CD4-positive, alpha-beta T cell treated with Interleukin-17A for 1 hour (primary cell): ENCODE results near the gene SLC2A5.

ENCODE experiments used
- DNase-seq: peaks from one replicate; pipeline ENCODE4 v3.0.0-alpha.2; 2020

The SLC2A5 gene

GRCh38 chr1:9061252-9061960, 8.0 kb downstream of the SLC2A5 start:
- no peak for DNase-seq

DNA sequence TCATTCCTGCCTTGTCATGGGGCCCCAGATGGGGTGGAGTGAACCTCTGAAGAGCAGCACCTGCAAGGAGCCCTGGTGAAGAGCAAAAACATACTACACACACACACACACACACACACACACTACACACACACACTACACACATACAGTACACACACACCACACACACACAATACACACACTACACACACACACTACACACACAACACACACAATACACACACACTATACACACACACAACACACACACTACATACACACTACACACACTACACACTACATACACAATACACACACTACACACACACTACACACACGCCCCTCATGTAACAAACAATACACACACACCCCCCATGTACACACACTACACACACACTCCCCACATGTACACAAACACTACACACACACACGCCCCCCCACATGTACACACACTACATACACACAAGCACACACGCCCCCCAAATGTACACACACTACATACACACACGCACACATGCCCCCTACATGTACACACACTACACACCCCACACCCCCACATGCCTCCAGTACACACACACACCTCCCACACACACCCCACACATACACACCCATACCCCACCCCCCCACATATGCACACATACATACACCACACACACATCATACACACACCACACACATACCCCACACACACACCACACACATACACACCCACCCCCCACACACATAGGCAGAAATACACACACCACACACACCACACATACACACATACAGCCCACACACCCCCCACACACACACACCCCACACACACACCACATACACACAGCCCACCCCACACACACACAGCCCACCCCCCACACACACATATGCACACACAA, 9.3 kb downstream of the SLC2A5 start:
- DNase-seq, result no peak

GRCh38 chr1:9058465-9058864, 11.0 kb downstream of the SLC2A5 start:
- no peak for DNase-seq

DNA sequence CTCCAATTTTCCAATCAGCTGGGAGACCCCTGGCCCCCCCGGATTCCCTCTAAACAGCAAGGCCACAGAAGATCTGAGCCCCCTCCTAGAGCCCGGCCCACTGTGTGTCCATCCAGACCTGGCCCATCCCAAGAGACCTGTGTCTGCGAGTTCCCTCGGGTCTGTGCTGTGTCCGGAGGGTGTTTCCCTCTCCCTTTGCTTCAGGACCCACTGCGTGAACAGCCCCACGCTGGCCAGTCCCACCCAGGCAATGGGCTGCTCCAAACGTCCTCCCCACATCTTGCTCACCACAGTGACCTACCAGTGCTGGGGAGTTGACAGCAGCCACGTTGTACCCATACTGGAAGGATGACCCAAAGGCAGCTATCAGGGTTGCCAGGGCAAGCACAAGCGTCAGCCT, 11.6 kb downstream of the SLC2A5 start:
- DNase-seq, result no peak

DNA sequence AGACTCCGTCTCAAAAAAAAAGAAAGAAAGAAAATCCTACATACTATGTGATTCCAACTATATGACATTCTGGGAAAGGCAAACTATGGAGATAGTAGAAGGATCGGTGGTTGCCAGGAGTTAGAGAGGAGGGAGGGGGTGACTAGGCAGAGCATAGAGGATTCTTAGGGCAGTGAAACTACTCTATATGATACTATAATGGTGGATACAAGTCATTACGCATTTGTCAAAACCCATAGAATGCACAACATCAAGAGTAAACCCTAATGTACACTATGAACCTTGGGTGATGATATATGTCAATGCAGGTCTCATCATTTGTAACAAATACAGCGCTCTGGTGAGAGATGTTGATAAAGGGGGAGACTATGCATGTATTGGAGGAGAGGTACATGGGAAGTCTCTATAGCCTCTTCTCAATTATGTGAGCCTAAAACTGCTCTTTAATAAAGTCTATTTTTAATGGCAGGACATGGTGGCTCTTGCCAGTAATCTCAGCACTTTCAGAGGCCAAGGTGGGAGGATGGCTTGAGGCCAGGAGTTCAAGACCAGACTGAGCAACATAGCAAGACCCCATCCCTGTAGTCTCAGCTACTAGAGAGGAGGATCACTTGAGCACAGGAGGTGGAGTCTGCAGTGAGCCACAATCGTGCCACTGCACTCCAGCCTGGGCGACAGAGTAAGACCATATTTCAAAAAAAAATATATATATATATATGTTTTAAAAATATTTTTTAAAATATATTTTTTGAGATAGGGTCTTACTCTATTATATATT, 17.0 kb downstream of the SLC2A5 start:
- DNase-seq, result no peak

GRCh38 chr1:9051379-9051778, 18.1 kb downstream of the SLC2A5 start:
- no peak for DNase-seq

- no peak for DNase-seq
Observed at GRCh38 chr1:9050803-9051202, 18.6 kb downstream of the SLC2A5 start.

- no peak for DNase-seq
Observed at GRCh38 chr1:9048551-9048950, 20.9 kb downstream of the SLC2A5 start.

GRCh38 chr1:9047019-9047418, 22.4 kb downstream of the SLC2A5 start:
- no peak for DNase-seq

GRCh38 chr1:9045861-9046510, 23.4 kb downstream of the SLC2A5 start:
- no peak for DNase-seq

DNA sequence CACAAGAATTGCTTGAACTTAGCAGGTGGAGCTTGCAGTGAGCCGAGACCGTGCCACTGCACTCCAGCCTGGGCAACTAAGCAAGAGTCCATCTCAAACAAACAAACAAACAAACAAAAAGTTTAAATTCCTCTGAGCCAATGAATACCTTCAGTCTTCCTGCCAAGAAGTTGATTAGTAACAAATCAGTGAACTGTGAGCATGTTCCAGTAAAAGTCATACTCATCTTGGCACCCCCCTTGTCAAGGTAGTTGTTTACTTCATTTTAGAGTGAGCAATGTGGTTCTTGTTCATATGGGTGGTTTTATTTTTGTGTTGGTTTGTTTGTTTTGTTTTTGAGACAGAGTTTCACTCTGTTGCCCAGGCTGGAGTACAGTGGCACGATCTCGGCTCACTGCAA, 25.2 kb downstream of the SLC2A5 start:
- DNase-seq, result no peak

- no peak for DNase-seq
Observed at GRCh38 chr1:9042272-9042671, 27.2 kb downstream of the SLC2A5 start.

DNA sequence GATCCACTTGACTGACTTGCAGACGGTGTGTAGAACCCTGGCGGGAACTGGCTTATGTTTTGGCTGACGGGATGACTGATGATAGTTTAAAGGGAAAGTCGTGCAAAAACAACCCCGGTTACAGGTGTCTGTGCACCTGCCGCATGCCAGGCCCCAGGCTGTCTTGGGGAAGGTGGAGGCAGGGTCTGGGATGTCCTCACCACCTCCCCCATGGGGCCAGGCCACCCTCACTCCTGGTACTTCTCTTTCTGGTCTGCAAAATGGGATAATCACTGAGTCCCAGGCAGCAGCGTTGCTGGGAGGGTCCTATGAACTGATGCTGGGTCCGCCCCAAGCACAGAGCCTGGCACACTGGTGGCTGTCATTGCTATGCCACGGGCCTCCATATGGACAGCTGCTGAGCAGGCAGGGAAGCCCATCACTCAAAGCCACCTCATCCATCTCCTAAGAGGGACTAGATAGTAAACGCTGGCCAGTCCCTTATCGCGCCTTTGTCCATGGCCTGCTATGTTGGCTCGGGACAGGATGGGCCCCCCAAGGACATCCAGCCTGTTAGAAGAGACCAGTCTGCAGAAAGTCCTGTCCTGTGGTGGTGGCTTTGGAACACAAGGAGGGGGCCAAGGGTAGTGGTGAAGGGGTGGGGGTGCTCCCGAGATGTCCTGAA, 28.2 kb downstream of the SLC2A5 start:
- DNase-seq, result no peak

GRCh38 chr1:9040659-9041030, 28.8 kb downstream of the SLC2A5 start:
- DNase-seq, result no peak

GRCh38 chr1:9039761-9040658, 29.4 kb downstream of the SLC2A5 start:
- DNase-seq, result no peak

DNA sequence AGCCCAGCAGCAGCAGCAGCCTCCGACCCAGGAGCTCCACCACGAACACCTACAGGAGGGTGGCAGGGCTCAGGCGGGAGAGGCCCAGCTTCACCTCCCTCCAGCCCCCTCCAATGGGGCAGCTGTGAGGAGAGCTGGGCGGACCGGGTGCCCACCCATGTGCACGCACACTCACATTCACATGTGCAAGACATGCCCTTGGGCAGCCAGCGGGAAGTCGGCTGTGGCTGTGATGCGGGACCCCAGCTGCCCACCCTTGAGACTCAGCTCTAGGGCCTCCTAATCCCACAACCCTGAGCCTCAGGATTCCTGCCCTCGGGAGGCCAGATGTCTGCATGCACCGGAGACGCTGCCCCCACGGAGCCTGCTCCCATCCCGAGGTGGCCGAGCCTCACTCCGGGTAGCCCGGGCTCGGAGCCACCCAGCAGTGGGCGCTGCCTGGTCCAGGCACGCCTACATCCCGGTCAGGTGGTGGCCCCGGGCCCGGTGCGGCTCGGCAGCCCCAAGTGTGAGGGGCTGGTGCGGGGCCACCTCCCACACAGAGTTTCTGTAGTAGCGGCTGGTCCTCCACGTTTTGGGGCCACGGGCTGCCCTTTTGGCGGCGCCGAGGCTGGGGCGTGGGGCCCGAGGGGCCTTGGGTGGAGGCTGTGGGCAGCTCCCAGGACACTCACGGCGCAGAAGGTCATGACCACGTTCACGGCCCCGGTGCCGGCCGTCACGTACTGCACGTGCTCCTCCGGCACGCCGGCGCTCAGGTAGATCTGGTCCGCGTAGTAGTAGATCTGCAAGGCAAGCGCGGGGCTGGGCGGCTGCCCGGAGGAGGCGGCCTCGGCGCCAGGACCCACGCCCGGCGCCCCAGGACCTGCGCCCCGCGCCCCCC, 30.3 kb downstream of the SLC2A5 start:
- no peak for DNase-seq

DNA sequence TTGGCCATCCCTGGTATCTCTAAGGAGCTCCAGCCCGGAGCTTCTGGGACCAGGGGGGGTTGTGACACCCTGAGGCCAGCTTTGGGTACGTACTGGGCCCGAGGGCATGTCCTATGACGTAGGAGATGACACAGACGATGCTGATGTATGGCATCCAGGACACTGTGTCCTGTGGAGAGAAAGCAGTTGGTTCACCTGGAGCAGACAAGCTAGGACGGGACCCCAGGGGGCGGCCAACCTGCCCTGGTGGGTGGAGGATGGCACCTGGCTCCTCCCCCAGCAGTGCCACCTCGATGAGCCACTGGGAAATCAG, 31.1 kb downstream of the SLC2A5 start:
- no peak for DNase-seq

DNA sequence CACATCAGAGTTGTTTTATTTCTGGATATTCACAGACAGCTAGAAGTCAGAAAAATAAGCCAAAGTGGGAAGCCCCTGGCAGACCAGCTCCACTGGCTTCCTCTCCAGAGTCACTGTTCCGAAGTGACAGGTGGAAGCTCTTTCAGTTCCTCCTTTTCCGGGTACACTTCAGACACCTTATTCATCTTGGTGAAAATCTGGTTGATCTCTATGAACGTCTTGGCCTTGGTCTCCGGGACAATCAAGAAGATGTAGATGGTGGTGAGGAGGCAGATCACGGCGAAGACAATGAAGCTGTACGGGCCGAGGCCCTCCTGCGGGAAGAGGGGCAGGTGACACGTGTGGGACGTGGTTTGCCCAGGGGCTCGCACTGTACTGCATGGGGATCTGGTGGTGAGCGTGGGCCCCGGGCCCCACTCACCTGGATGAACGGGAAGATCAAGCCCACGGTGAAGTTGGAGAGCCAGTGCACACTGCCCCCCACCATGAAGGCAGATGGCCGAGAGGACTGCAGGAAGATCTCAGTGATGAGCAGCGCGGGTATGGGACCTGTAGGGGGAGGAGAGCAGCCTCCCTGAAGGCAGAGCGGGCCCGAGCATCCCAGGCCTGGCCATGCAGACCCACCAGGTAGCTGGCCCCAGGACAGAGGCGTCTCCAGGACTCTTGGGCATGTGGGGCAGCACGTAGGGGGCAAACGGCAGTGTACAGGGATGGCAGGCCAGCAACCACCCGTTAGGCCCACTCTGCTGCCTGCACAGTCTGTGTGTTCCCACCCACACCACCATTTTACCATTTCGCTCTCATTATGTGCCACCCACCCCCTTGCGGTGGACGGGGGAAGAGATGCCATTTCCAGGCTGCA, 31.7 kb downstream of the SLC2A5 start:
- no peak for DNase-seq

DNA sequence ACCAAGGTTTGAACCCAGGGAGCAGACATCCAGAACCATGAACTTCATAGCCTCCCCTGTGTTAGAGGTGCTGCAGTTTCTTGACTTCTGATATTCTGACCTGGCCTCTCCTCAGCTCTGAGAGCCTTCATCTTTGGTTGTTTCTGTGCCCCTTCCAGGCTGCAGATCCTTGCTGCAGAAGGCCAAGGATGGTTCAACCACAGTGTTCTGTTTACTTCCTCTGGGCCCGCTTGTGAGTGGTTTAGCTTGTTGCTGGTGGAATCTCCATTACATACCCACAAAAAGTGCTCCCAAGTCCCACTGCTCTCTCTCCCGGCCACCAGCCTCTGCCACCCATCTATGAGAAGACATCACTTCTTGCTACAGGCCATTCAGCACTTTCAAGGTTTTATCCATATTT, 34.2 kb downstream of the SLC2A5 start:
- DNase-seq, result no peak

DNA sequence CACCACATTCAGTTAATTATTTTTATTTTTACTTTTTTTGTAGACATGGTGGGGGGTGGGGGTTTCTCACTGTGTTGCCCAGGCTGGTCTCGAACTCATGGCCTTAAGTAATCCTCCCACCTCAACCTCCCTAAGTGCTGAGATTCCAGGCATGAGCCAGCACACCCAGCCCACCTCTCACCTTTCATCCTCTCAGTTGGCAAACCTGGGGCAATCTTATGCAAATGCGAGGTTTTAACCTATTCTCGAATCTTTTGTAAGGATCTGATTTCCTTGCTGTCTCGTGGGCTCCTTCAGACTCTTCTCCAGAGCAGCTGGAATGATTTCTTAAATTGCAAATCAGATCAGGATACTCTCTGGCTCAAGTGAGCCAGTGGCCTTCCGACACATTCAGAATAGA, 36.1 kb downstream of the SLC2A5 start:
- no peak for DNase-seq
